GM15510 (cell line): Measurements from ENCODE around the gene ABRACL.

Source experiments
- POLR2A ChIP-seq: IDR thresholded peaks from 3 replicates; pipeline ENCODE4 v1.6.1; 2011; ENCODE audit warnings: borderline replicate concordance; ENCODE audit not compliant: insufficient read length; ENCODE audit errors: extremely low read depth

Gene ABRACL

DNA sequence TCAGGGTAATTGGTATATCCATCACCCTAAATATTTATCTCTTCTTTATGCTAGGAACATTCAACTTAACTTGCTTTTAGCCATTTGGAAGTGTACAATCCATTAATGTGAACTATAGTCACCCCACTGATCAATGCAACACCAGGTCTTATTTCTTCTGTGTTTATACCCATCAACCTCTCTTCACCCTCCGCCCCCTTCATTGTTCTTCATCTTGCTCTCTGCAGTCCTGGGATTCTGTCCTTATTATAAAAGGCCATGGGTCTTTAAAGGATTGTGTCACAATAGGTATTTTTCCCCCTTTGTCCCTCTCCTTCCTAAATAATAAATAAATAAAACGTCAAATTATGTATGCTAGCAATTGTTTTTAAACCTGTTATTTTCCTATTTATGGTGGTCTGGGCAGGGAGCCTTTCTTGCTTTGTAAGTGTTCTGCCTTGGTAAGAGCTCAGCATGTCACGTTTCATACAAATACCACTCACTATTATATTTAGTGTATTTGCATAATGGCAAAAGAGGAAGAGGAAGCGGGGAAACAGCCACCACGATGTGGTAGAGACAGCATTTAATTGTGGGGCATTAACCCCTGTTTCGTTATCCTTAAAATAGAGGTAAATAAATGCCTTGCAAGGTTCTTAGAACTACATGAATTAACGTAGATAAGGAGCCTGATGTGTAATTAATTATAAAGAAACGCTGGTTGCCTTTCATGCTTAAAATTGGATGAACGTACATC lies 1.9 kb downstream of the ABRACL start:
- peak; percentile 24 for TF ChIP-seq POLR2A

DNA sequence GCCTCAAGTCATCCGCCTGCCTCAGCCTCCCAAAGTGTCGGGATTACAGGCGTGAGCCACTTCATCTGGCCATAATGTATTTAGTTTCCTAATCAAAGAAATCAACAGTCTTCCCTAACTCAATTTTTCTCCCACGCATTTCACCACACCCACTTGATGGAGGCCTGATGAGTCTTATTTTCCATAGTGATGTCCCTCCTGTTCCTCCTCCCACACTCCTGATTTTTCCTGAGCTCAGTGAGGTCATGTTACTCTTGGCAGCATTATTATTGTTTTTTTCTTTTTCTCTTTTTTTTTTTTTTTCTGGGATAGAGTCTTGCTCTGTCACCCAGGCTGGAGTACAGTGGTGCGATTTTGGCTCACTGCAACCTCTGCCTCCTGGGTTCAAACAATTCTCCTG lies 8.9 kb downstream of the ABRACL start:
- TF ChIP-seq POLR2A, result no peak

GRCh38 chr6:139044250-139044649 lies 15.7 kb downstream of the ABRACL start:
- TF ChIP-seq POLR2A, result no peak

DNA sequence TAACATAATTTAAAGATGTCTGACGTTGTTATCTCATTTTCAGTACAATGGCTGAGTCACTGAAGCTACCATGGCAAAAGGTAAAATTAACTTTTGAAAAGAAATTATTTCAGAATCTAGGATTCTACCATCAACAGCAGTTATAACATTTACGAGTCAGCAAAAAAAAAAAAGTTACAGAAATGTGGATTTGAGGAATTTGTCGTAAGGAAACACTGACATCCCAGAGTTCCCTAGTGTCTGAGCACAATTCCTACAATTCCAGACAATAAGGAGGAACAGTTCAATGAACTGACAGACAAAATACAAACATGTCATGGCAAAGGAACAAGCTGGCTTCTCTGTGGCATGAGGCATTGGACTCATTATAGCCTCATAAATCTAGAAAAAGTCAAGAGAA lies 19.1 kb downstream of the ABRACL start:
- TF ChIP-seq POLR2A, result no peak

DNA sequence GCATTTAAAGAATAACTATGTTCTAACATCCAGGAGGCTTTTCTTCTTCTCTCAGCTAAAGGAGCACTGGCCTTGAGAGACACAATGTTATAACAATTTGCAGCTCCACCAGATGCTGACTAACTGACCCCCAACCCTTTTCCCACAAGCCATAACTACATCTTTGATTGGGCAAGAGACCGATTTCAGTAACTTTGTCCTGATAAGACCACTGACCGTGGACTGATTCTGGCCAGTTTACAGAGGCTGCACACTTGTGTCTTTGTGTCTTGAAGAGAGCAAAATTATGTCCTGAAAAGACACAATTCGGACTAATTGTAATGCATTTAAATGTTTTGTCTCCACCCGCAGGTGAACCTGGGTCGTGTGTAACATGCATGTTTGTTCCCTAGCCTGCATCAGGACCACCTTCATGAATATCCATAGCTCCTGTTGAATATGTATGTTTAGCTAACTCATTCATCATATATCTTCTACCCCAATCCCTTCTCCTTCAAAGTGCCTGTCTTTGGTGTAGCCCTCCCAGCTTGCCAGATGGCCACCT lies 22.3 kb downstream of the ABRACL start:
- TF ChIP-seq POLR2A, result no peak

GRCh38 chr6:139051396-139052060 lies 23.0 kb downstream of the ABRACL start:
- TF ChIP-seq POLR2A, result no peak

DNA sequence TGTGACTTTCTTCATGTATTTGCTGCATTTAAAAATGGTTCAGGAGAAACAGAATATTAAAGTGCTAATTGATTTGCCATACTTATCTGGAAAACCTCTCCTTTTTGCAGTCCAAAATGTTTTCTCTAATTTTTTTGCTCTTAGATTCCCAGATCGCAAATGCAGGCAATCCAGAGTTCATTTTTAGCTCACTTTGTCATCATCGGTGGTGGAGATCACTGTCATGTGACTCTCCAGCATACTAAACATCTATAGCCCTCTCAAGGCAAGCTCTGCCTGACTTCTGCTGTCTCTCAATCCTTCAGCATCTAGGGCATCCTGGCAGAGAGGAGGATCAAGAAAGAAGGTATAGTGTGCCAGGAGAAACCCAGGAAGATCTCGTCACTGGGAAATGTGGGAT lies 24.8 kb downstream of the ABRACL start:
- TF ChIP-seq POLR2A, result no peak

- TF ChIP-seq POLR2A, result no peak
Observed at GRCh38 chr6:139054001-139054400, 25.5 kb downstream of the ABRACL start.

DNA sequence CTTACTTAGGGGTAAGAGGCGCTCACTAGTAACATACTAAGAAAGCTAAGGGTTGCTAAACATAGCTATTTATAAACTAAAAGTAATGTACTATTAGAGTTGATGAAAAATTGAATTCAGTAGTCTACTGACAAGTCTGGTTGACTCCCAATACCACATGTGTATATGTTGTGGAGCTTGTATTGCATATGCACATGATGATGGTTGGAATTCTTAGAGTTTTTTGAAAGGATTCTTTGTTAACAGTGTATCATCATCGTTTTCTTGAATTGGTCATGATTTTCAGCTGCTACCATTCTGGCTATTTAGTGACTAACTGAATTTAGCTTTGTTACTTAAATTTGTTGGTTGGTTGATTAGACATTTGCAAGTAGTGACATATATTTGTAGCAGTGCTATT lies 27.2 kb downstream of the ABRACL start:
- no peak for TF ChIP-seq POLR2A

GRCh38 chr6:139058029-139058428 lies 29.5 kb downstream of the ABRACL start:
- no peak for TF ChIP-seq POLR2A

DNA sequence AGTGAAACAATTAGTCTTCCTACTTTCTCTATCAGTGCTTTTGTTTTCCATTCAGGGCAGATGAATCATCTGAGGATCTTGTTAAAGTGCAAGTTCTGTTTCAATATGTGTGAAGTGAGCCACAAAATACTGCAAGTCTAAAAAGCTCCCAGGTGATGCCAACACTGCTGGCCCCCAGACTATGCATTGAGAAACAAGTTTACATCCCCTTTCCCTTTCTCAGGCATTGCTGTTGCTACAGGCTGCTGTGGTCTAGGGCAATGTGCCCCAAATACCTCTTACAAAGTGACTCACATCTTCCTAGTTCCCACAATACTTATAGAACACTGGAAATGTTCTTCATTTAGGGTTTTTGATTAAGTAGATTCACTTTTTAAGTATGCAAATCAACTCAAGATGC lies 31.8 kb downstream of the ABRACL start:
- no peak for TF ChIP-seq POLR2A

DNA sequence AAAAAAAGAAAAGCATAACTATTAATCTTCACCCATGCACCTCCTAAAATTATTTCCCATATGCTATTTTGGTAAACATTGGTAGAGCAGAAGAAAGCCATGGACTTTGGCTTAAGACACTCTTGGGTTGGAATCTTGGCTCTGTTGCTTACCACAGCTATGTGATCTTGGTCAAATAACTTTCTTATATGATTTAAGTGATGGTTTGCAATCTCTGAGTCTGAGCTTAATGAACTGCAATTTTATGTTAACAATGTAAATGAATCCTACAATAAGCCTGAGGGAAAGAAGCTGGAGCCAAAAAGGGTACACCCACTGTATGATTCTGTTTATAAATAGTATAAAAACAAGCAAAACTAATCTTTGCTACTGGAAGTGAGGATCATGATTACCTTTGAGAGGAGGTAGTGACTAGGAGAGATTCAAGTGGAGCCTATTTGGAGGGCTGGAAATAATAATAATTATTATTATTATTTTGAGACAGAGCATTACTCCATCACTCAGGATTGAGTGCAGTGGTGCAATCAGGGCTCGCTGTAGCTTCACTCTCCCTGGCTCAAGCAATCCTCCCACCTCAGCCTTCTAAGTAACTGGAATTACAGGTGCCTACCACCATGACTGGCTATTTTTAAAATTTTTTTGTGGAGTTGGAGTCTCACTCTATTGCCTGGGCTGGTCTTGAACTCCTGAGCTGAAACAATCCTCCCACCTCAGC lies 34.5 kb downstream of the ABRACL start:
- no peak for TF ChIP-seq POLR2A

GRCh38 chr6:139064981-139065665 lies 36.6 kb downstream of the ABRACL start:
- TF ChIP-seq POLR2A, result no peak

GRCh38 chr6:139066080-139066479 lies 37.5 kb downstream of the ABRACL start:
- no peak for TF ChIP-seq POLR2A

GRCh38 chr6:139068846-139069245 lies 40.3 kb downstream of the ABRACL start:
- no peak for TF ChIP-seq POLR2A
